Measurements from ENCODE around the gene SLC22A5. TPM values are rescaled to one million over a fixed set of nuclear protein-coding genes. Genes with fewer than 3 reads are reported as not detected.

Gene SLC22A5
- 10 to 100 TPM; 23.2 to 36.6 (median 26.3) TPM for total RNA-seq

DNA sequence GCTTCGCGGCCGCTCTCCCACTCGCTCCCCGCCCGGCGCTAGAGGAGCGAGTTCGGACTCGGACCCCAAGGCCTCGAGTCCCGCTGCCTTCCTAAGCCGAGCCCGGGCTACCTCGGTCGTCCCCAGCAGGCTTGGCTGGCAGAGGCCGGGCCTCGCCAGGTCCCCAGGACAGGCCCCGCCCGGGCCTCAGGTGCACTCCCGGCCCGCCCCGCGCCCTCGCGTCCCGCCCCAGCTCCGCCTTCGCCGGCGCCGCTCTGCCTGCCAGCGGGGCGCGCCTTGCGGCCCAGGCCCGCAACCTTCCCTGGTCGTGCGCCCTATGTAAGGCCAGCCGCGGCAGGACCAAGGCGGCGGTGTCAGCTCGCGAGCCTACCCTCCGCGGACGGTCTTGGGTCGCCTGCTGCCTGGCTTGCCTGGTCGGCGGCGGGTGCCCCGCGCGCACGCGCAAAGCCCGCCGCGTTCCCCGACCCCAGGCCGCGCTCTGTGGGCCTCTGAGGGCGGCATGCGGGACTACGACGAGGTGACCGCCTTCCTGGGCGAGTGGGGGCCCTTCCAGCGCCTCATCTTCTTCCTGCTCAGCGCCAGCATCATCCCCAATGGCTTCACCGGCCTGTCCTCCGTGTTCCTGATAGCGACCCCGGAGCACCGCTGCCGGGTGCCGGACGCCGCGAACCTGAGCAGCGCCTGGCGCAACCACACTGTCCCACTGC, at the start of gene SLC22A5:
Gene SLC22A5 (plus strand): TSS at position 237 of the 707 bp plus-strand sequence. CDS start 263 bp downstream, at position 500.
- peak in 1 of 2 donors; percentile 82 for DNase-seq (ENCODE audit: low spot score in 2 of 2)
- Histone ChIP-seq H3K27ac (peak within 1 kb of the TSS; percentile 86), H3K36me3 (no peaks in the 10 kb centered on the region), H3K27me3 (no peaks in the 10 kb centered on the region), H3K9me3 (no peaks in the 10 kb centered on the region), H3K4me1 (peaks cover 40% of the 10 kb centered on the region), H3K4me3 (peak within 1 kb of the TSS; percentile 85)
- TF ChIP-seq, protein P1, sequence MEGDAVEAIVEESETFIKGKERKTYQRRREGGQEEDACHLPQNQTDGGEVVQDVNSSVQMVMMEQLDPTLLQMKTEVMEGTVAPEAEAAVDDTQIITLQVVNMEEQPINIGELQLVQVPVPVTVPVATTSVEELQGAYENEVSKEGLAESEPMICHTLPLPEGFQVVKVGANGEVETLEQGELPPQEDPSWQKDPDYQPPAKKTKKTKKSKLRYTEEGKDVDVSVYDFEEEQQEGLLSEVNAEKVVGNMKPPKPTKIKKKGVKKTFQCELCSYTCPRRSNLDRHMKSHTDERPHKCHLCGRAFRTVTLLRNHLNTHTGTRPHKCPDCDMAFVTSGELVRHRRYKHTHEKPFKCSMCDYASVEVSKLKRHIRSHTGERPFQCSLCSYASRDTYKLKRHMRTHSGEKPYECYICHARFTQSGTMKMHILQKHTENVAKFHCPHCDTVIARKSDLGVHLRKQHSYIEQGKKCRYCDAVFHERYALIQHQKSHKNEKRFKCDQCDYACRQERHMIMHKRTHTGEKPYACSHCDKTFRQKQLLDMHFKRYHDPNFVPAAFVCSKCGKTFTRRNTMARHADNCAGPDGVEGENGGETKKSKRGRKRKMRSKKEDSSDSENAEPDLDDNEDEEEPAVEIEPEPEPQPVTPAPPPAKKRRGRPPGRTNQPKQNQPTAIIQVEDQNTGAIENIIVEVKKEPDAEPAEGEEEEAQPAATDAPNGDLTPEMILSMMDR (IDR thresholded peaks at IDR 0.05): no peak
- TF ChIP-seq EP300 (IDR thresholded peaks at IDR 0.05) (no peak), POLR2A (IDR thresholded peaks at IDR 0.05) (peak in 1 of 2 donors; percentile 51)
- 0% methylated on average over 28 of the region's 83 CpGs for WGBS

DNA sequence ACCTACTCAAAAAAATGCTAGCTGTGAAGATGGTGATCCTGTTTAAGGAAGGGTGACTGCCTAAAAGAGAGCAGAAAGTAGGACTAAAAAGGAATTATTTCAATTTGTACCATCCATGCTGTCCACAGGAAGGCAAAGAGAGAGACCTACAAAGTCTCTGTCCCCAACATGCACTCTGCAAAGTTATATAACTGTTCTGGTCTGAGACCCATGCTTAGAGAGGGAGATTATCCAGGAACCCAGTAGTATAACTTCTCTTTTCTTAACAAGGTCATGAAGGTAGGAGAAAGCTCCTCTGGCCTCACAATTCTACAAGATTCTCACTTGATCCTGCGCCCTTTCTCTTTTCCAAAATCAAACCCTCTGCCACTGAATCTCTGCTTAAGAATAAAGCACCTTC, 49.5 kb upstream of the SLC22A5 start:
- DNase-seq (ENCODE audit: low spot score in 2 of 2): no peak
- no peaks in the 10 kb centered on the region for H3K9me3 ChIP-seq
- H3K36me3 ChIP-seq: no peaks in the 10 kb centered on the region
- WGBS: 96% methylated on average over 1 of the region's 1 CpG
- H3K4me1 ChIP-seq: no peaks in the 10 kb centered on the region
- no peak overlapping the region for H3K27ac ChIP-seq
- TF ChIP-seq EP300 (IDR thresholded peaks at IDR 0.05): no peak
- no peak for TF ChIP-seq POLR2A (IDR thresholded peaks at IDR 0.05)
- TF ChIP-seq POLR2AphosphoS5 (IDR thresholded peaks at IDR 0.05): no peak
- TF ChIP-seq, protein P1 (IDR thresholded peaks at IDR 0.05): no peak
- no peaks in the 10 kb centered on the region for H3K27me3 ChIP-seq
- no peak overlapping the region for H3K4me3 ChIP-seq

DNA sequence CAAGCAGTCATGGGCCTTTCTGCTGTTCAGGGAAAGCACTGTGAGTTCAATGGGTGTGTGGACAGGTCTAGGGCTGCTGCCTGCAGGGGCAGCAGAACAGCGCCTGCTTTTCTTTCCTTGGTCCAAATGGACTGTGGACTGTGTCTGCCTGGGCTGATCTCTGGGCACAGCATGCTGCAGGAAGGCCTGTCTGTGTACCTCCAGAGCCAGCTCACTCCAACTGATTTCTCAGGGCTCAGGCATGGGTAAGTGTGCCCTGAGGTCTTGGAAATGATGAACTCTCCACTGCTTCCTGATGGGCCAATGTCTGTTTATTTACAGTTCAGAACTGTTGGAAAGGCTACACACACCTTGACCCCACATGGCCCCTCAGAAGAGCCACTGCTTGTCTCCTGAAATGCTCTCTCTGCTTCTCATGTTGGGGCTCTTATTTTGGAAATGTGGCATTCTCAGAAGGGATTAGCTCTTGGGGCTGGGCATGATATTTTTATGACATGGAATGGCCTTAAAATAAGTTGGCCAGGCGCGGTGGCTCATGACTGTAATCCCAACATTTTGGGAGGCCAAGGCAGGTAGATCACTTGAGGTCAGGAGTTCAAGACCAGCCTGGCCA, 48.3 kb upstream of the SLC22A5 start:
- no peaks in the 10 kb centered on the region for H3K27me3 ChIP-seq
- DNase-seq (ENCODE audit: low spot score in 2 of 2): no peak
- H3K27ac ChIP-seq: no peak overlapping the region
- no peaks in the 10 kb centered on the region for H3K36me3 ChIP-seq
- no peaks in the 10 kb centered on the region for H3K9me3 ChIP-seq
- TF ChIP-seq EP300 (IDR thresholded peaks at IDR 0.05) (no peak), POLR2AphosphoS5 (IDR thresholded peaks at IDR 0.05) (no peak), POLR2A (IDR thresholded peaks at IDR 0.05) (no peak)
- TF ChIP-seq, protein P1 (IDR thresholded peaks at IDR 0.05): no peak
- H3K4me1 ChIP-seq: no peaks in the 10 kb centered on the region
- WGBS: 100% methylated on average over 3 of the region's 3 CpGs
- no peak overlapping the region for H3K4me3 ChIP-seq

DNA sequence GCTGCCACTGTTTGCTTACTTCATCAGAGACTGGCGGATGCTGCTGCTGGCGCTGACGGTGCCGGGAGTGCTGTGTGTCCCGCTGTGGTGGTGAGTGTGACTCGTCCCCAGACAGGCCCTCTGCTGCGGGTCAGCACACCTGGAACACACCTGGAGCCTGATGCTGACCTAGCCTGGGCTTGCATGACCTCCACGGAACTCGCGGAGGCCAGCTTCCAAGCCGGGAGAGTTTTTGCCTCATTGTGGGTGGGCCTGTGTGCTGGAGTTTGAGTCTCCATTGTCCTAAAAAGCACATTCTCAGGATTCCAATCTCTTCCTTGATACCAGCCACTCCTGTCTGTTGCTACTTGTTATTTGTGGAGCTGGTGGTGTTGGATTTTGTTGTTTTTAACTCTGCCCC, 47.2 kb upstream of the SLC22A5 start:
- Histone ChIP-seq H3K36me3 (no peaks in the 10 kb centered on the region), H3K9me3 (no peaks in the 10 kb centered on the region), H3K27ac (no peak overlapping the region), H3K4me1 (no peaks in the 10 kb centered on the region), H3K27me3 (no peaks in the 10 kb centered on the region), H3K4me3 (no peak overlapping the region)
- TF ChIP-seq POLR2A (IDR thresholded peaks at IDR 0.05): no peak
- no peak for TF ChIP-seq EP300 (IDR thresholded peaks at IDR 0.05)
- no peak for TF ChIP-seq POLR2AphosphoS5 (IDR thresholded peaks at IDR 0.05)
- TF ChIP-seq, protein P1 (IDR thresholded peaks at IDR 0.05): no peak
- 80% methylated on average over 10 of the region's 11 CpGs for WGBS
- DNase-seq (ENCODE audit: low spot score in 2 of 2): no peak

DNA sequence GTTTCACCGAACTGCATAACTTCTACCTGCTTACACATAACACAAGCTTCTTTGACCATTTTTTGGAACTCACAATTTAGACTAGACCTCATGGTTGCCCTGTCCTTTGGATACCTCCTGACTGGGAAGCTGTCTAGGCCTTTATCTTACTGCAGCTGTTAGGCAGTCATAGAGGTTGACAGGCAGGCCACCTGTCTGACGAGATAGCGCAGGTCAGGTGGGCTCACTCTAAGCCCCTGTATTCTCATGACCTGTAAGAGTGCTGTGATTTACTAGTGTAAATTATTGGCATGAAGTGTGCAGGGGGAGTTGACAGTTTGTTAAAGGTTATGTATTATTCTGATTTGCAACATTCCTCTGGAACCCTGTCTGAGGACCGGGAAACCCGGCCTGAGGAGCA, 46.3 kb upstream of the SLC22A5 start:
- Histone ChIP-seq H3K9me3 (no peaks in the 10 kb centered on the region), H3K4me3 (no peak overlapping the region), H3K27me3 (no peaks in the 10 kb centered on the region), H3K27ac (no peak overlapping the region), H3K36me3 (no peaks in the 10 kb centered on the region), H3K4me1 (no peaks in the 10 kb centered on the region)
- DNase-seq (ENCODE audit: low spot score in 2 of 2): no peak
- 83% methylated on average over 5 of the region's 5 CpGs for WGBS
- TF ChIP-seq EP300 (IDR thresholded peaks at IDR 0.05): no peak
- TF ChIP-seq, protein P1 (IDR thresholded peaks at IDR 0.05): no peak
- TF ChIP-seq POLR2A (IDR thresholded peaks at IDR 0.05): no peak
- TF ChIP-seq POLR2AphosphoS5 (IDR thresholded peaks at IDR 0.05): no peak
